Epithelial cell of esophagus (primary cell): ENCODE data around the gene OR1I1.

Experiments
- DNase-seq: peaks from one replicate; pipeline ENCODE4 v3.0.0; 2010; ENCODE audit warnings: low read depth
- H3K4me3 ChIP-seq: 2 replicates; pipeline ENCODE4 v1.5.1; 2011; ENCODE audit warnings: mild to moderate bottlenecking, low read length, control low read depth
- TF ChIP-seq, protein P1 (sequence below): IDR thresholded peaks from 2 replicates; pipeline ENCODE4 v1.5.1; 2011; ENCODE audit warnings: low read depth, mild to moderate bottlenecking, low read length, control low read depth, inconsistent platforms; ENCODE audit not compliant: insufficient read depth; ENCODE audit errors: missing control alignments

OR1I1 gene

GRCh38 chr19:15138427-15138826 is 56.4 kb downstream of the OR1I1 start:
- TF ChIP-seq, protein P1, sequence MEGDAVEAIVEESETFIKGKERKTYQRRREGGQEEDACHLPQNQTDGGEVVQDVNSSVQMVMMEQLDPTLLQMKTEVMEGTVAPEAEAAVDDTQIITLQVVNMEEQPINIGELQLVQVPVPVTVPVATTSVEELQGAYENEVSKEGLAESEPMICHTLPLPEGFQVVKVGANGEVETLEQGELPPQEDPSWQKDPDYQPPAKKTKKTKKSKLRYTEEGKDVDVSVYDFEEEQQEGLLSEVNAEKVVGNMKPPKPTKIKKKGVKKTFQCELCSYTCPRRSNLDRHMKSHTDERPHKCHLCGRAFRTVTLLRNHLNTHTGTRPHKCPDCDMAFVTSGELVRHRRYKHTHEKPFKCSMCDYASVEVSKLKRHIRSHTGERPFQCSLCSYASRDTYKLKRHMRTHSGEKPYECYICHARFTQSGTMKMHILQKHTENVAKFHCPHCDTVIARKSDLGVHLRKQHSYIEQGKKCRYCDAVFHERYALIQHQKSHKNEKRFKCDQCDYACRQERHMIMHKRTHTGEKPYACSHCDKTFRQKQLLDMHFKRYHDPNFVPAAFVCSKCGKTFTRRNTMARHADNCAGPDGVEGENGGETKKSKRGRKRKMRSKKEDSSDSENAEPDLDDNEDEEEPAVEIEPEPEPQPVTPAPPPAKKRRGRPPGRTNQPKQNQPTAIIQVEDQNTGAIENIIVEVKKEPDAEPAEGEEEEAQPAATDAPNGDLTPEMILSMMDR, result no peak
- no peak for DNase-seq
- no peak overlapping the region for H3K4me3 ChIP-seq

DNA sequence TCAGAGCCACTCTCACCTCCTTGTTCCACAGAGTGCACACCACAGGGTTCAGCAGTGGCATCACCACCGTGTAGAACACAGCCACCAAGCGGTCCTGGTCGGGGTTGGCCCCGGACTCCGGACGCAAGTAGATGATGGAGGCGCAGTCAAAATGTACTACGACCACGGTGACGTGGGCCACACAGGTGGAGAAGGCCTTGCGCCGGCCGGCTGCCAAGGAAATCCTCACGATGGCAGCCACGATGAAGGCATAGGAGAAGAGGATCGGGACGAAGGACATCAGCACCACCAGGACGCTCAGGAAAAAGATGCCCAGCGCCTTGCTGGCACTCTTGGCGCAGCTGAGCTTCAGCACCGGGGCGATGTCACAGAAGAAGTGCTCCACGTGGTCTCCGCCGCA is 59.1 kb downstream of the OR1I1 start:
- H3K4me3 ChIP-seq, result no peak overlapping the region
- TF ChIP-seq, protein P1, result no peak
- no peak for DNase-seq

DNA sequence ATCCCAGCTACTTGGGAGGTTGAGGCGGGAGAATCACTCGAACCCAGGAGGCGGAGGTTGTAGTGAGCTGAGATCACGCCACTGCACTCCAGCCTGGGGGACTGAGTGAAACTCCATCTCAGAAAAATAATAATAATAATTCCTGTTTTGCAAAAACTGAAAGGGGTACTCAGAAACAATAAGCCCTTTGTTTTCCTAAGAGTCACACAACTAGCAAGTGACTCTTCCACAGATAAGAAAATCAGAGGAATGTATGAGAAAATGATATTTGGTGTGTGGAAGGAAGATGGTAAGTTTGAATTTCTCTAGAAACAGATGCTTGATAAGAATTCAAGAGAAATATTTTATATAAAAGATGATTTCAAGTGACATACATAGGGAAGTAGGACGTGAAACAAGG is 60.3 kb downstream of the OR1I1 start:
- TF ChIP-seq, protein P1, result no peak
- DNase-seq, result no peak
- H3K4me3 ChIP-seq, result no peak overlapping the region
